ENCODE data around the gene ATG14.

The ATG14 gene

GRCh38 chr14:55401751-55402150 lies 9.9 kb downstream of the ATG14 start:
- no peak for TF ChIP-seq CTCF (IDR thresholded peaks at IDR 0.05; ENCODE audit: low read depth, low read length)
- H3K4me3 ChIP-seq (ENCODE audit: low read depth, low read length): no peak overlapping the region

- TF ChIP-seq CTCF (IDR thresholded peaks at IDR 0.05; ENCODE audit: low read depth, low read length): no peak
- H3K4me3 ChIP-seq (ENCODE audit: low read depth, low read length): no peak overlapping the region
These were observed 11.8 kb downstream of the ATG14 start for GRCh38 chr14:55399852-55400251.

- no peak overlapping the region for H3K4me3 ChIP-seq (ENCODE audit: low read depth, low read length)
- no peak for TF ChIP-seq CTCF (IDR thresholded peaks at IDR 0.05; ENCODE audit: low read depth, low read length)
These were observed 12.4 kb downstream of the ATG14 start for GRCh38 chr14:55399183-55399582.

GRCh38 chr14:55398679-55399078 lies 13.0 kb downstream of the ATG14 start:
- no peak overlapping the region for H3K4me3 ChIP-seq (ENCODE audit: low read depth, low read length)

GRCh38 chr14:55389330-55389729 lies 22.3 kb downstream of the ATG14 start:
- no peak for TF ChIP-seq CTCF (IDR thresholded peaks at IDR 0.05; ENCODE audit: low read depth, low read length)
- H3K4me3 ChIP-seq (ENCODE audit: low read depth, low read length): no peak overlapping the region

More at GRCh38 chr14:55398679-55399078, 13.0 kb downstream of the ATG14 start:
- no peak for TF ChIP-seq CTCF (IDR thresholded peaks at IDR 0.05; ENCODE audit: low read depth, low read length)

- no peak for TF ChIP-seq CTCF (IDR thresholded peaks at IDR 0.05; ENCODE audit: low read depth, low read length)
- H3K4me3 ChIP-seq (ENCODE audit: low read depth, low read length): no peak overlapping the region
These were observed 23.5 kb downstream of the ATG14 start for GRCh38 chr14:55388160-55388559.

GRCh38 chr14:55387121-55387520 lies 24.5 kb downstream of the ATG14 start:
- H3K4me3 ChIP-seq (ENCODE audit: low read depth, low read length): no peak overlapping the region
- TF ChIP-seq CTCF (IDR thresholded peaks at IDR 0.05; ENCODE audit: low read depth, low read length): no peak

Measured in WI38 (cell line).